Measurements from ENCODE around the gene PLEKHH2. TPM values are rescaled to one million over a fixed set of nuclear protein-coding genes. Genes with fewer than 3 reads are reported as not detected.

Gene PLEKHH2
- polyA plus RNA-seq, 3 donors, result not detected

DNA sequence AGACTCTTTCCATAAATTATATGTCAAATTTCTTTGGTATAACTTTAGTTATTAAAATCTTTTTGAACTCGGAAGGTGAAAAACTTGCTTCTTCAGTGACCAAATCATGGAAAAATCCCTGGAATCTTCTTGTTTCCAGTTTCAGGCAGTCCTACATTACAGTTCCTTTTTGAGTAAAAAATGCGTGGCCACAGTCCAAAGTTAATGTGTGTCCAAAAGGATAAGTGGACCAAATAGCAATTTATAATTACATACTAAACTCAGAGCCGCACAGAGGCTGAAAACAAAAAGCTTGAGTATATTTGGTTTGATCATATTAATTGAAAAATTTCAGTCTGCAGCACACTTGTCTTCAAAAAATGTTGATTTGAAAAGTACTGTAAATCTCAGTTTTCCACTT is 108.4 kb downstream of the PLEKHH2 start:
- peaks cover 0 to 3% of the 10 kb centered on the region in 2 donors for H3K27me3 ChIP-seq (ENCODE audit: control insufficient read depth in 2 of 2, insufficient read depth in 2 of 2, low read length in 2 of 2)
- no peaks in the 10 kb centered on the region for H4K20me1 ChIP-seq (ENCODE audit: insufficient read depth, low read length)
- H3K36me3 ChIP-seq (replicated peaks in 1 of 2; ENCODE audit: control insufficient read depth in 1 of 2, insufficient read depth in 2 of 2, low read length in 2 of 2), result no peaks in the 10 kb centered on the region
- WGBS (ENCODE audit: insufficient coverage), result no CpG with 5 or more reads among the region's 3 CpGs
- Mint-ChIP-seq H3K4me1 (no peaks in the 10 kb centered on the region), H3K4me3 (no peak overlapping the region), H3K27me3 (ENCODE audit: low read depth in 3 of 3) (peaks cover 0 to 3% (median 3%) of the 10 kb centered on the region in 3 donors), H3K27ac (no peak overlapping the region), H3K36me3 (no peaks in the 10 kb centered on the region), H3K9me3 (no peaks in the 10 kb centered on the region)
- TF ChIP-seq, protein P1, sequence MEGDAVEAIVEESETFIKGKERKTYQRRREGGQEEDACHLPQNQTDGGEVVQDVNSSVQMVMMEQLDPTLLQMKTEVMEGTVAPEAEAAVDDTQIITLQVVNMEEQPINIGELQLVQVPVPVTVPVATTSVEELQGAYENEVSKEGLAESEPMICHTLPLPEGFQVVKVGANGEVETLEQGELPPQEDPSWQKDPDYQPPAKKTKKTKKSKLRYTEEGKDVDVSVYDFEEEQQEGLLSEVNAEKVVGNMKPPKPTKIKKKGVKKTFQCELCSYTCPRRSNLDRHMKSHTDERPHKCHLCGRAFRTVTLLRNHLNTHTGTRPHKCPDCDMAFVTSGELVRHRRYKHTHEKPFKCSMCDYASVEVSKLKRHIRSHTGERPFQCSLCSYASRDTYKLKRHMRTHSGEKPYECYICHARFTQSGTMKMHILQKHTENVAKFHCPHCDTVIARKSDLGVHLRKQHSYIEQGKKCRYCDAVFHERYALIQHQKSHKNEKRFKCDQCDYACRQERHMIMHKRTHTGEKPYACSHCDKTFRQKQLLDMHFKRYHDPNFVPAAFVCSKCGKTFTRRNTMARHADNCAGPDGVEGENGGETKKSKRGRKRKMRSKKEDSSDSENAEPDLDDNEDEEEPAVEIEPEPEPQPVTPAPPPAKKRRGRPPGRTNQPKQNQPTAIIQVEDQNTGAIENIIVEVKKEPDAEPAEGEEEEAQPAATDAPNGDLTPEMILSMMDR (IDR thresholded peaks at IDR 0.05), result no peak
- no peak overlapping the region for H3K4me2 ChIP-seq (replicated peaks; ENCODE audit: extremely low read depth, low read length, poor library complexity, severe bottlenecking)
- no peaks in the 10 kb centered on the region for H3K79me2 ChIP-seq (ENCODE audit: insufficient read depth, low read length)
- intact Hi-C loops (cut with micrococcal nuclease), result no loop called here
- no peak overlapping the region for H2AFZ ChIP-seq (ENCODE audit: insufficient read depth, low read depth, low read length, poor library complexity, severe bottlenecking)
- no peaks in the 10 kb centered on the region for H3K4me1 ChIP-seq (ENCODE audit: control insufficient read depth in 1 of 2, insufficient read depth in 2 of 2, low read length in 2 of 2)
- H3K4me3 ChIP-seq (replicated peaks in 1 of 3; ENCODE audit: low read depth in 2 of 3, low read length in 3 of 3), result no peak overlapping the region
- no peak overlapping the region for H3K27ac ChIP-seq (ENCODE audit: low read depth in 1 of 2, low read length in 2 of 2)
- H3K9ac ChIP-seq (ENCODE audit: insufficient read depth, low read length, poor library complexity, severe bottlenecking), result no peak overlapping the region
- no peaks in the 10 kb centered on the region for H3K9me3 ChIP-seq (replicated peaks in 1 of 2; ENCODE audit: control insufficient read depth in 1 of 2, insufficient read depth in 1 of 2, low read length in 2 of 2)
- DNase-seq, result no peak

DNA sequence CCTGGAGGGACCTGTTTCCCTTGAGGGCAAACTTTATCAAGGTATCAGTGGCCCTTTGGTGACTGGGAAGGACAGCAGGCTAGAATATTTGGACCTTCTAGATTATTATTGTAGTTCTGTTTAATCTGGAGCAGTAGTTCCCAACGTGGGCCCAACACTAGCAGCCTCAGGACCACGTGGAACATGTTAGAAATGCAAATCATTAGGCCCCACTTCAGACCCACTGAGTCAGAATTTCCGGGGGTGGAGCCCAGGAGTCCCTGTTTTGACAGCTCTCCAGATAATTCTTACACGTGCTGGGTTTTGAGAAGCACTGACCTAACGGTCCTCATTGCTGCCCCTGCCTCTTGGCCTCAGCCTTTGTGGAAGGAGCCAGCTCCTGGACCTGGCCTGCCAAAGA is 111.3 kb downstream of the PLEKHH2 start:
- 80% methylated on average over 5 of the region's 5 CpGs for WGBS (ENCODE audit: insufficient coverage)
- H3K79me2 ChIP-seq (ENCODE audit: insufficient read depth, low read length), result no peaks in the 10 kb centered on the region
- H3K27ac Mint-ChIP-seq, result no peak overlapping the region
- H3K27me3 ChIP-seq (ENCODE audit: control insufficient read depth in 2 of 2, insufficient read depth in 2 of 2, low read length in 2 of 2), result no peaks in the 10 kb centered on the region
- H3K27ac ChIP-seq (ENCODE audit: low read depth in 1 of 2, low read length in 2 of 2), result no peak overlapping the region
- H3K9ac ChIP-seq (ENCODE audit: insufficient read depth, low read length, poor library complexity, severe bottlenecking), result no peak overlapping the region
- H3K4me3 Mint-ChIP-seq, result no peak overlapping the region
- no peaks in the 10 kb centered on the region for H4K20me1 ChIP-seq (ENCODE audit: insufficient read depth, low read length)
- peaks cover 0 to 3% (median 1%) of the 10 kb centered on the region in 3 donors for H3K27me3 Mint-ChIP-seq (ENCODE audit: low read depth in 3 of 3)
- H3K36me3 ChIP-seq (replicated peaks in 1 of 2; ENCODE audit: control insufficient read depth in 1 of 2, insufficient read depth in 2 of 2, low read length in 2 of 2), result no peaks in the 10 kb centered on the region
- H3K36me3 Mint-ChIP-seq, result no peaks in the 10 kb centered on the region
- TF ChIP-seq, protein P1 (IDR thresholded peaks at IDR 0.05), result no peak
- H3K4me1 Mint-ChIP-seq, result no peaks in the 10 kb centered on the region
- no peak for DNase-seq
- no peaks in the 10 kb centered on the region for H3K9me3 Mint-ChIP-seq
- no peak overlapping the region for H3K4me2 ChIP-seq (replicated peaks; ENCODE audit: extremely low read depth, low read length, poor library complexity, severe bottlenecking)
- no peaks in the 10 kb centered on the region for H3K9me3 ChIP-seq (replicated peaks in 1 of 2; ENCODE audit: control insufficient read depth in 1 of 2, insufficient read depth in 1 of 2, low read length in 2 of 2)
- intact Hi-C loops (cut with micrococcal nuclease), result no loop called here
- no peak overlapping the region for H3K4me3 ChIP-seq (replicated peaks in 1 of 3; ENCODE audit: low read depth in 2 of 3, low read length in 3 of 3)
- H3K4me1 ChIP-seq (ENCODE audit: control insufficient read depth in 1 of 2, insufficient read depth in 2 of 2, low read length in 2 of 2), result no peaks in the 10 kb centered on the region
- H2AFZ ChIP-seq (ENCODE audit: insufficient read depth, low read depth, low read length, poor library complexity, severe bottlenecking), result no peak overlapping the region

Data from CD14-positive monocyte (primary cell).